ENCODE data around the gene KRT81.

The KRT81 gene

GRCh38 chr12:52291267-52291935 lies at the start of gene KRT81:
Gene KRT81, minus strand, starts transcription at chr12:52291534. Its CDS starts 69 bp downstream, at chr12:52291465.
- no peak for DNase-seq

- no peak for DNase-seq
Observed at GRCh38 chr12:52338241-52338960, 47.1 kb upstream of the KRT81 start.

- no peak for DNase-seq
Observed at GRCh38 chr12:52337054-52337453, 45.7 kb upstream of the KRT81 start.

GRCh38 chr12:52336641-52337040 lies 45.3 kb upstream of the KRT81 start:
- DNase-seq: no peak

- no peak for DNase-seq
Observed at GRCh38 chr12:52335598-52336262, 44.4 kb upstream of the KRT81 start.

GRCh38 chr12:52334185-52334584 lies 42.9 kb upstream of the KRT81 start:
- DNase-seq: no peak

- no peak for DNase-seq
Observed at GRCh38 chr12:52333321-52333720, 42.0 kb upstream of the KRT81 start.

- DNase-seq: no peak
Observed at GRCh38 chr12:52332381-52332780, 41.0 kb upstream of the KRT81 start.

- DNase-seq: no peak
Observed at GRCh38 chr12:52331833-52332232, 40.5 kb upstream of the KRT81 start.

- DNase-seq: no peak
Observed at GRCh38 chr12:52331039-52331438, 39.7 kb upstream of the KRT81 start.

- no peak for DNase-seq
Observed at GRCh38 chr12:52327830-52328500, 36.6 kb upstream of the KRT81 start.

GRCh38 chr12:52327052-52327829 lies 35.9 kb upstream of the KRT81 start:
- DNase-seq: peak; percentile 33

- DNase-seq: no peak
Observed at GRCh38 chr12:52324153-52324444, 32.8 kb upstream of the KRT81 start.

- no peak for DNase-seq
Observed at GRCh38 chr12:52323416-52324152, 32.2 kb upstream of the KRT81 start.

- no peak for DNase-seq
Observed at GRCh38 chr12:52323001-52323400, 31.7 kb upstream of the KRT81 start.

GRCh38 chr12:52322069-52322468 lies 30.7 kb upstream of the KRT81 start:
- DNase-seq: no peak

- no peak for DNase-seq
Observed at GRCh38 chr12:52321418-52321817, 30.1 kb upstream of the KRT81 start.

GRCh38 chr12:52320784-52321400 lies 29.6 kb upstream of the KRT81 start, which contains the start of gene KRT83:
Gene KRT83, minus strand, starts transcription at chr12:52321398. Its CDS starts 63 bp downstream, at chr12:52321335.
- DNase-seq: no peak

GRCh38 chr12:52319097-52319496 lies 27.8 kb upstream of the KRT81 start:
- no peak for DNase-seq

- no peak for DNase-seq
Observed at GRCh38 chr12:52318241-52318990, 27.1 kb upstream of the KRT81 start.
